IPS-NIHi7 (cell line): ENCODE results near the gene PIAS2.
A peak's percentile ranks its signal among the peaks of the same experiment; 100 is the strongest.
"Not testable (repeated sequence)": the region's sequence is repeated elsewhere in the genome, so short reads cannot be mapped to it uniquely, and the experiment has no call there.

Source experiments
- DNase-seq: peaks from one replicate; pipeline ENCODE4 v3.0.0; 2012; ENCODE audit warnings: mixed read lengths; ENCODE audit errors: extremely low spot score

Gene PIAS2

GRCh38 chr18:46899274-46899948 lies 17.9 kb downstream of the PIAS2 start:
- peak; percentile 74 for DNase-seq

- DNase-seq = no peak
These were observed 23.2 kb downstream of the PIAS2 start for GRCh38 chr18:46894124-46894523.

GRCh38 chr18:46893360-46893759 lies 23.9 kb downstream of the PIAS2 start:
- DNase-seq = no peak

GRCh38 chr18:46892842-46893241 lies 24.5 kb downstream of the PIAS2 start:
- DNase-seq = no peak

- DNase-seq = no peak
These were observed 25.5 kb downstream of the PIAS2 start for GRCh38 chr18:46891742-46892214.

GRCh38 chr18:46888965-46889364 lies 28.3 kb downstream of the PIAS2 start:
- DNase-seq = no peak

- DNase-seq = no peak
These were observed 30.4 kb downstream of the PIAS2 start for GRCh38 chr18:46886893-46887292.

GRCh38 chr18:46883180-46883579 lies 34.1 kb downstream of the PIAS2 start:
- no peak for DNase-seq

GRCh38 chr18:46877329-46877987 lies 39.8 kb downstream of the PIAS2 start:
- no peak for DNase-seq

- no peak for DNase-seq
These were observed 49.0 kb downstream of the PIAS2 start for GRCh38 chr18:46868169-46868921.

- DNase-seq = no peak
These were observed 49.8 kb downstream of the PIAS2 start for GRCh38 chr18:46867367-46868143.

- DNase-seq = no peak
These were observed 50.8 kb downstream of the PIAS2 start for GRCh38 chr18:46866523-46866922.

- DNase-seq = not testable (repeated sequence)
These were observed 52.1 kb downstream of the PIAS2 start for GRCh38 chr18:46865245-46865644.

GRCh38 chr18:46859855-46860254 lies 57.5 kb downstream of the PIAS2 start:
- DNase-seq = no peak

- DNase-seq = no peak
These were observed 59.0 kb downstream of the PIAS2 start for GRCh38 chr18:46858290-46858689.

GRCh38 chr18:46856973-46857372 lies 60.3 kb downstream of the PIAS2 start:
- no peak for DNase-seq

- DNase-seq = no peak
These were observed 68.3 kb downstream of the PIAS2 start for GRCh38 chr18:46849007-46849406.

GRCh38 chr18:46843372-46843771 lies 73.9 kb downstream of the PIAS2 start:
- DNase-seq = no peak

GRCh38 chr18:46842583-46842982 lies 74.7 kb downstream of the PIAS2 start:
- no peak for DNase-seq

GRCh38 chr18:46833899-46834298 lies 83.4 kb downstream of the PIAS2 start:
- DNase-seq = no peak

- no peak for DNase-seq
These were observed 84.5 kb downstream of the PIAS2 start for GRCh38 chr18:46832849-46833248.

GRCh38 chr18:46832422-46832821 lies 84.9 kb downstream of the PIAS2 start:
- DNase-seq = not testable (repeated sequence)
